Right atrium auricular region (tissue), 2 donors: ENCODE data around the gene MAGI1. TPM values are rescaled to one million over a fixed set of nuclear protein-coding genes. Genes with fewer than 3 reads are reported as not detected.

Experiments
- DNase-seq: peaks from one replicate; pipeline ENCODE4 v3.0.0-alpha.2; 2019; ENCODE audit warnings: low spot score
- H3K27ac ChIP-seq, 2 donors: fragments of 200-600 bp; sonication (generic); 1 replicate in 1 of 2; 2 replicates in 1 of 2; pipeline ENCODE4 v1.5.1; 2016 to 2019
- H3K27me3 ChIP-seq, 2 donors: fragments of 200-600 bp; sonication (generic); one replicate each; pipeline versions ENCODE4 v1.5.1 to v1.6.0; 2017 to 2019
- H3K36me3 ChIP-seq: fragments of 200-600 bp; sonication (generic); one replicate; pipeline ENCODE4 v1.5.1; 2016
- H3K4me1 ChIP-seq, 2 donors: fragments of 200-600 bp; sonication (generic); one replicate each; pipeline versions ENCODE4 v1.5.1 to v1.6.0; 2017 to 2019
- H3K4me3 ChIP-seq, 2 donors: fragments of 200-600 bp; sonication (generic); 1 replicate in 1 of 2; 2 replicates in 1 of 2; pipeline ENCODE4 v1.5.1; 2017 to 2019; ENCODE audit warnings: mild to moderate bottlenecking in 1 of 2, moderate library complexity in 1 of 2
- H3K9me3 ChIP-seq, 2 donors: fragments of 200-600 bp; sonication (generic); one replicate each; pipeline ENCODE4 v1.5.1; 2019
- CTCF ChIP-seq, 2 donors: fragments of 200-600 bp; sonication (generic); IDR thresholded peaks; one replicate each; pipeline ENCODE4 v1.5.1; 2019; ENCODE audit warnings: antibody characterized with exemption in 2 of 2
- total RNA-seq, 2 donors: library from RNA; depleted of rRNA; stranded (reverse); fragments of >200 nt; gene quantifications; one replicate each; pipeline ENCODE4 v1.1.0, GENCODE V29; 2016

The MAGI1 gene
- total RNA-seq, 2 donors from 2014 or later, result 28.5 to 34.8 TPM

GRCh38 chr3:65413891-65414290 lies 624.8 kb downstream of the MAGI1 start:
- Histone ChIP-seq H3K4me3 (no peak overlapping the region), H3K27ac (no peak overlapping the region), H3K9me3 (no peaks in the 10 kb centered on the region), H3K27me3 (no peaks in the 10 kb centered on the region), H3K4me1 (peaks cover 0 to 28% of the 10 kb centered on the region in 2 donors), H3K36me3 (no peaks in the 10 kb centered on the region)
- DNase-seq, result no peak
- TF ChIP-seq CTCF (IDR thresholded peaks at IDR 0.05), result no peak

- H3K4me3 ChIP-seq, result no peak overlapping the region
- H3K27me3 ChIP-seq, result no peaks in the 10 kb centered on the region
- no peaks in the 10 kb centered on the region for H3K9me3 ChIP-seq
- no peak overlapping the region for H3K27ac ChIP-seq
- peaks cover 0 to 28% of the 10 kb centered on the region in 2 donors for H3K4me1 ChIP-seq
- no peaks in the 10 kb centered on the region for H3K36me3 ChIP-seq
- DNase-seq, result no peak
- TF ChIP-seq CTCF (IDR thresholded peaks at IDR 0.05), result peak in 1 of 2 donors; percentile 47
Measured at GRCh38 chr3:65412588-65412987, 626.1 kb downstream of the MAGI1 start.

- H3K27ac ChIP-seq, result peak overlapping the region; percentile 5 to 42
- H3K4me1 ChIP-seq, result peaks cover 0 to 28% of the 10 kb centered on the region in 2 donors
Measured at GRCh38 chr3:65411367-65411766, 627.4 kb downstream of the MAGI1 start.

GRCh38 chr3:65409176-65409569 lies 629.5 kb downstream of the MAGI1 start:
- Histone ChIP-seq H3K27ac (peak overlapping the region; percentile 18 to 22), H3K27me3 (no peaks in the 10 kb centered on the region), H3K4me3 (no peak overlapping the region), H3K36me3 (no peaks in the 10 kb centered on the region), H3K9me3 (no peaks in the 10 kb centered on the region), H3K4me1 (peaks cover 0 to 28% of the 10 kb centered on the region in 2 donors)
- DNase-seq, result no peak
- TF ChIP-seq CTCF (IDR thresholded peaks at IDR 0.05), result no peak

More at GRCh38 chr3:65411367-65411766, 627.4 kb downstream of the MAGI1 start:
- H3K4me3 ChIP-seq, result no peak overlapping the region
- DNase-seq, result no peak
- H3K27me3 ChIP-seq, result no peaks in the 10 kb centered on the region
- no peak for TF ChIP-seq CTCF (IDR thresholded peaks at IDR 0.05)
- H3K36me3 ChIP-seq, result no peaks in the 10 kb centered on the region
- H3K9me3 ChIP-seq, result no peaks in the 10 kb centered on the region

GRCh38 chr3:65408531-65409175 lies 630.1 kb downstream of the MAGI1 start:
- Histone ChIP-seq H3K9me3 (no peaks in the 10 kb centered on the region), H3K36me3 (no peaks in the 10 kb centered on the region), H3K4me3 (no peak overlapping the region), H3K4me1 (peaks cover 0 to 28% of the 10 kb centered on the region in 2 donors), H3K27ac (peak overlapping the region; percentile 18 to 22), H3K27me3 (no peaks in the 10 kb centered on the region)
- no peak for DNase-seq
- TF ChIP-seq CTCF (IDR thresholded peaks at IDR 0.05), result no peak

- H3K27ac ChIP-seq, result no peak overlapping the region
- no peak for TF ChIP-seq CTCF (IDR thresholded peaks at IDR 0.05)
Measured at GRCh38 chr3:65406470-65406869, 632.2 kb downstream of the MAGI1 start.

More at GRCh38 chr3:65406470-65406869, 632.2 kb downstream of the MAGI1 start:
- Histone ChIP-seq H3K9me3 (no peaks in the 10 kb centered on the region), H3K4me1 (peaks cover 0 to 12% of the 10 kb centered on the region in 2 donors), H3K4me3 (no peak overlapping the region), H3K36me3 (no peaks in the 10 kb centered on the region), H3K27me3 (no peaks in the 10 kb centered on the region)
- no peak for DNase-seq
